HCT116 (cell line): ENCODE results near the gene TMEM61. TPM values are rescaled to one million over a fixed set of nuclear protein-coding genes. Genes with fewer than 3 reads are reported as not detected.
"Not testable (repeated sequence)": the region's sequence is repeated elsewhere in the genome, so short reads cannot be mapped to it uniquely, and the experiment has no call there.

Experiments used
- ATAC-seq: fragments of 200-7000 bp; cut with Tn5 transposase; 2 replicates; pipeline ENCODE4 v1.9.1; 2020; ENCODE audit warnings: mild to moderate bottlenecking, moderate library complexity
- BruUV-seq: library from RNA; stranded (reverse); fragments of 400-500 nt; replicated peaks from 2 replicates; lab custom pipeline; 2021; lab: Mats Ljungman, UMichigan
- CTCF ChIA-PET: fragments of 300-600 bp; sonication (Branson Sonifier 250); formaldehyde crosslinking; loops from one replicate; lab custom pipeline; 2021; ENCODE audit warnings: antibody characterized with exemption; lab: Charles Lee
- POLR2A ChIA-PET: fragments of 300-600, 350-600 bp; sonication (Branson Sonifier 250); formaldehyde crosslinking; loops from one replicate; lab custom pipeline; 2021; ENCODE audit warnings: antibody characterized with exemption; lab: Charles Lee
- RAD21 ChIA-PET, 2 experiments: fragments of 300-600 bp; sonication (Branson Sonifier 250); formaldehyde crosslinking; loops; one replicate each; lab custom pipeline; 2023; ENCODE audit warnings: low total read pairs in 2 of 2; ENCODE audit not compliant: uncharacterized antibody in 2 of 2, unreplicated experiment in 2 of 2, low non-redundant PET in 1 of 2; lab: Charles Lee
- DNase-seq: peaks from one replicate; pipeline ENCODE4 v3.0.0-alpha.2; 2010; ENCODE audit warnings: low read depth, low spot score
- H2AFZ ChIP-seq: fragments of 200-600 bp; shearing (Covaris generic), sonication (generic); 2 replicates; pipeline ENCODE4 v1.6.1; 2017; ENCODE audit warnings: low read depth, mixed run types, mixed read lengths, antibody characterized with exemption, low read length; ENCODE audit not compliant: poor library complexity, severe bottlenecking
- H3K27ac ChIP-seq: 2 replicates; pipeline ENCODE4 v1.5.1; 2012; ENCODE audit warnings: low read depth, low read length
- H3K27me3 ChIP-seq: fragments of 200-600 bp; sonication (generic); 2 replicates; pipeline ENCODE4 v1.6.1; 2016; ENCODE audit warnings: mixed run types, low read length, mixed read lengths; ENCODE audit not compliant: insufficient read depth
- H3K36me3 ChIP-seq, 2 experiments: fragments of 200-500 bp in 1 of 2; fragments of 200-600 bp in 1 of 2; sonication (Bioruptor generic) in 1 of 2; sonication (generic) in 1 of 2; 2 replicates each; pipeline versions ENCODE4 v1.5.1 to v1.6.1; 2014 to 2016; ENCODE audit warnings: low read length in 2 of 2, inconsistent platforms in 1 of 2, mixed read lengths in 1 of 2, mixed run types in 1 of 2; ENCODE audit not compliant: insufficient read depth in 2 of 2, control insufficient read depth in 1 of 2
- H3K4me1 ChIP-seq, 2 experiments: fragments of 200-600 bp in 1 of 2; sonication (generic) in 1 of 2; 2 replicates each; pipeline versions ENCODE4 v1.5.1 to v1.6.1; 2012 to 2017; ENCODE audit warnings: low read length in 2 of 2, inconsistent platforms in 1 of 2, mild to moderate bottlenecking in 1 of 2, mixed read lengths in 1 of 2, mixed run types in 1 of 2, moderate library complexity in 1 of 2; ENCODE audit not compliant: insufficient read depth in 2 of 2, control insufficient read depth in 1 of 2
- H3K4me2 ChIP-seq: fragments of 200-600 bp; sonication (generic); 2 replicates; pipeline ENCODE4 v1.6.1; 2017; ENCODE audit warnings: mixed run types, low read length, mixed read lengths
- H3K4me3 ChIP-seq, 2 experiments: fragments of 200-600 bp in 1 of 2; sonication (generic) in 1 of 2; replicated peaks in 1 of 2; 2 replicates each; pipeline ENCODE4 v1.5.1; 2011 to 2016; ENCODE audit warnings: low read length in 2 of 2, control low read depth in 1 of 2, low read depth in 1 of 2, mild to moderate bottlenecking in 1 of 2, mixed read lengths in 1 of 2, mixed run types in 1 of 2
- H3K79me2 ChIP-seq: fragments of 200-600 bp; sonication (generic); 2 replicates; pipeline ENCODE4 v1.6.1; 2017; ENCODE audit warnings: mild to moderate bottlenecking, mixed run types, low read length, moderate library complexity, mixed read lengths; ENCODE audit not compliant: insufficient read depth
- H3K9ac ChIP-seq: fragments of 200-600 bp; sonication (generic); 2 replicates; pipeline ENCODE4 v1.6.1; 2016; ENCODE audit warnings: low read length, mixed read lengths
- H3K9me2 ChIP-seq: fragments of 200-600 bp; sonication (generic), shearing (Covaris generic); 2 replicates; pipeline ENCODE4 v1.6.1; 2017; ENCODE audit warnings: mixed run types, mild to moderate bottlenecking, moderate library complexity; ENCODE audit not compliant: insufficient read depth
- H3K9me3 ChIP-seq, 2 experiments: fragments of 200-500 bp in 1 of 2; fragments of 200-600 bp in 1 of 2; sonication (Bioruptor generic) in 1 of 2; sonication (generic) in 1 of 2; 2 replicates each; pipeline ENCODE4 v1.6.1; 2014 to 2017; ENCODE audit warnings: low read length in 2 of 2, mixed read lengths in 2 of 2, inconsistent platforms in 1 of 2, low read depth in 1 of 2, mild to moderate bottlenecking in 1 of 2, mixed run types in 1 of 2, moderate library complexity in 1 of 2; ENCODE audit not compliant: control insufficient read depth in 1 of 2, insufficient read depth in 1 of 2
- H4K20me1 ChIP-seq: fragments of 200-600 bp; sonication (generic), shearing (Covaris generic); 2 replicates; pipeline ENCODE4 v1.6.1; 2017; ENCODE audit warnings: mixed run types, mild to moderate bottlenecking, moderate library complexity; ENCODE audit not compliant: insufficient read depth
- ATF3 ChIP-seq: IDR thresholded peaks from 2 replicates; pipeline ENCODE4 v1.6.1; 2012
- CBX3 ChIP-seq: IDR thresholded peaks from 2 replicates; pipeline ENCODE4 v1.6.1; 2012; ENCODE audit warnings: low read depth
- EZH2 ChIP-seq: fragments of 200-600 bp; sonication (generic); IDR thresholded peaks from 2 replicates; pipeline ENCODE4 v1.6.1; 2017; ENCODE audit warnings: antibody characterized with exemption, mixed run types
- EZH2phosphoT487 ChIP-seq: fragments of 200-600 bp; IDR thresholded peaks from 2 replicates; pipeline ENCODE4 v1.6.1; 2018; ENCODE audit warnings: antibody characterized with exemption, borderline replicate concordance
- FOSL1 ChIP-seq: IDR thresholded peaks from 2 replicates; pipeline ENCODE4 v1.6.1; 2012; ENCODE audit warnings: low read depth
- JUND ChIP-seq: IDR thresholded peaks from 2 replicates; pipeline ENCODE4 v1.6.1; 2012
- POLR2A ChIP-seq: IDR thresholded peaks from 2 replicates; pipeline ENCODE4 v1.7.0; 2011; ENCODE audit warnings: borderline replicate concordance; ENCODE audit not compliant: insufficient read depth, insufficient read length; ENCODE audit errors: extremely low read depth
- POLR2AphosphoS5 ChIP-seq: IDR thresholded peaks from 2 replicates; pipeline ENCODE4 v1.6.1; 2011; ENCODE audit warnings: mild to moderate bottlenecking, low read depth, low read length, moderate library complexity
- RAD21 ChIP-seq: IDR thresholded peaks from 2 replicates; pipeline ENCODE4 v1.6.1; 2012; ENCODE audit warnings: low read depth, mild to moderate bottlenecking
- SIN3A ChIP-seq: IDR thresholded peaks from 2 replicates; pipeline ENCODE4 v1.6.1; 2012; ENCODE audit warnings: low read depth
- SP1 ChIP-seq: IDR thresholded peaks from 2 replicates; pipeline ENCODE4 v1.6.1; 2012; ENCODE audit warnings: low read depth
- SRF ChIP-seq: IDR thresholded peaks from 2 replicates; pipeline ENCODE4 v1.6.1; 2012; ENCODE audit warnings: low read depth
- YY1 ChIP-seq: IDR thresholded peaks from 2 replicates; pipeline ENCODE4 v1.6.1; 2011; ENCODE audit warnings: low read length, low read depth, moderate library complexity, mild to moderate bottlenecking; ENCODE audit not compliant: insufficient replicate concordance; ENCODE audit errors: extremely low read depth
- ZBTB33 ChIP-seq: IDR thresholded peaks from 2 replicates; pipeline ENCODE4 v1.6.1; 2011; ENCODE audit warnings: mild to moderate bottlenecking, low read length, moderate library complexity; ENCODE audit not compliant: insufficient replicate concordance; ENCODE audit errors: extremely low read depth
- ZFX ChIP-seq: fragments of 450-650 bp; IDR thresholded peaks from 2 replicates; pipeline ENCODE4 v1.6.1; 2017
- ZNF274 ChIP-seq: fragments of 200-500 bp; sonication (Bioruptor generic); IDR thresholded peaks from 2 replicates; pipeline ENCODE4 v1.6.1; 2014; ENCODE audit warnings: mild to moderate bottlenecking, low read depth, low read length, inconsistent platforms
- intact Hi-C: fragments of 100-400 bp; cut with micrococcal nuclease; formaldehyde crosslinking; loops from 2 replicates; pipeline ENCODE4 v1.10.0; 2022
- total RNA-seq: library from RNA; stranded (reverse); gene quantifications from one replicate; pipeline ENCODE4 v1.2.1, GENCODE V29; 2021; ENCODE audit not compliant: unreplicated experiment

The TMEM61 gene
- total RNA-seq, 1 experiment from 2014 or later: 4.4 TPM

- H3K4me3 ChIP-seq: no peak overlapping the region
- ATAC-seq: no peak
- H3K4me1 ChIP-seq: peaks cover 6 to 22% of the 10 kb centered on the region in 2 experiments; a peak in 3 of 4 replicates
- H3K27me3 ChIP-seq: no peaks in the 10 kb centered on the region
- TF ChIP-seq EZH2 (no peak), JUND (no peak), ZBTB33 (no peak), SIN3A (no peak), ZNF274 (no peak), SP1 (no peak), POLR2A (no peak), RAD21 (no peak), ZFX (no peak), FOSL1 (no peak), YY1 (no peak), POLR2AphosphoS5 (no peak), SRF (no peak), ATF3 (no peak), EZH2phosphoT487 (no peak), CBX3 (no peak)
- TF ChIP-seq, all 23 proteins: peak for 0
- BruUV-seq: no TSS peak
- ChIA-PET CTCF (no interaction called here), RAD21 (no interaction called here), POLR2A (no interaction called here)
- intact Hi-C loops: no loop called here
- Histone ChIP-seq H3K4me2 (no peak overlapping the region), H3K36me3 (no peaks in the 10 kb centered on the region), H3K79me2 (no peaks in the 10 kb centered on the region), H3K9ac (no peak overlapping the region), H3K9me3 (peaks cover 1% of the 10 kb centered on the region in 2 experiments; a peak in 2 of 4 replicates), H3K9me2 (no peaks in the 10 kb centered on the region), H3K27ac (no peak overlapping the region), H2AFZ (no peak overlapping the region), H4K20me1 (no peaks in the 10 kb centered on the region)
- no peak for DNase-seq
Measured at GRCh38 chr1:54962612-54963395, 17.6 kb upstream of the TMEM61 start.

- H2AFZ ChIP-seq, H3K79me2 ChIP-seq, RAD21 ChIA-PET, H3K27ac ChIP-seq, H3K36me3 ChIP-seq, DNase-seq, BruUV-seq, intact Hi-C loops, POLR2A ChIA-PET, H3K9me2 ChIP-seq, ATAC-seq, H4K20me1 ChIP-seq, H3K9ac ChIP-seq, H3K27me3 ChIP-seq, CTCF ChIA-PET, H3K4me3 ChIP-seq, H3K9me3 ChIP-seq, H3K4me2 ChIP-seq: not testable (repeated sequence)
- H3K4me1 ChIP-seq: peaks cover 6 to 22% of the 10 kb centered on the region in 2 experiments; a peak in 3 of 4 replicates
Measured at GRCh38 chr1:54963829-54964228, 16.6 kb upstream of the TMEM61 start.
